HG03565 (cell line): ENCODE measurements around the gene CMPK2.
"Not testable (repeated sequence)": the region's sequence is repeated elsewhere in the genome, so short reads cannot be mapped to it uniquely, and the experiment has no call there.

ENCODE experiments used
- ATAC-seq: cut with Tn5 transposase; IDR thresholded peaks from one replicate; pipeline ENCODE4 v1.9.1; 2021; ENCODE audit warnings: mild to moderate bottlenecking, moderate library complexity; ENCODE audit not compliant: unreplicated experiment

The CMPK2 gene

DNA sequence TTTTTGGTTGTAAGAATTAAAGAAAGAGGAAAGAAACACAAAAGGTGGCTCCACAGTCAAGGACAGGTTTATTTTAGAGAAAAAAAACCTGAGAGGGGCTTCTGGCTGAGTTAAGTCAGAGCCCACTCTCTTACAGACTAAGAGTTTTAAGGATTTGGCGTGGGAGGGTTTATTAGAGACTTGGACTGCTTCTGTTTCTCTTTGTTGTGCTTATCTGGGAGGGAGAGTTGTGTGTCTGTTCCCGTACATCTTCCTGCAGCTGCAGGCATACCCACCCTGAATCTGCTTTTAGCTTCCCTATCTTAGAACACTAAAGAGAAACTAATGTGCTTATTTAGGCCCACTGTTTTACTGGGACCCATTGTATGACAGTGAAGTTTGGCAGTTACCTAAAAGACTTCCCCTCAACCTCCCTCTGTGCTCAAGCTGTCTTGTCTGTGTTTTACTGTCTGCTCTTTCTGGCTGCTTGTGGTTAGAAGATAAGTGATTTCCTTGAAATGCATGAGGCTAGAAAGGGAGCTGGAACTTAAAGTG is 14.6 kb upstream of the CMPK2 start:
- ATAC-seq: no peak

DNA sequence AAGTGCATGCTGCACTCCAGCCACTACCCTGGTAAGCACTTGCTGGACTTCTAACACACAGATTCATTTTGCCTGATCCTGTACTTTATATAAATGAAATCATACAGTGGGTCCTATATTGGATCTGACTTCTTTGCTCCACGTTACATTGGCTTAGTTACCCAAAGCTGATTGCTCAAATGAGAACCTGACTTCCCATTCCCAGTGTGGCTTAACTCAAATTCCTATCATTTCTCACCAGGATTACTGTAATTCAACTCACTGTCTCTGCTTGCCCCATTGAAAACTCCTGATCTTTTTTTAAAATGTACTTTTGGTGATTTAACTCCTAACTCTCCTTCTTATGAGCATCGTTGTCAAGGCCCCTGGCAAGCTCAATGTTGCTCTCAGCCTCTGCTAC is 13.3 kb upstream of the CMPK2 start:
- ATAC-seq: no peak

DNA sequence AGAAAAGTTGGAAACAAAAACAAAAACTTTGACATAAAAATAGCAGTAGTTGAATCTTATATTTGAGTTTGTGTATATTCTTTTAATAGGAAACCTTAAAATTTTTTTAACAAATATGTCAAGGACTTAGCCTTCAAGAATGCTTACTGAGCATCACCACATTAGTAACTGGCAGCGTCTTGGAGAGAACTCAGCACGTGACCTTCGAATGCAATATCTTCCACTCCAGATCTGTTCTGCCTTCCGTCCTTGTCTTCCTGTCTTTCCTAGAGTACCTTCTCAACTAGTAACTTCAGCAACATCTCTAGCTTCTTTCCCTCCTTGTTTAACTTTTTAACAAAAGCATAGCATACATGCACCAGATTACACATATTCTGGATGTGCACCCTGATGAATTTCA is 12.8 kb upstream of the CMPK2 start:
- no peak for ATAC-seq

DNA sequence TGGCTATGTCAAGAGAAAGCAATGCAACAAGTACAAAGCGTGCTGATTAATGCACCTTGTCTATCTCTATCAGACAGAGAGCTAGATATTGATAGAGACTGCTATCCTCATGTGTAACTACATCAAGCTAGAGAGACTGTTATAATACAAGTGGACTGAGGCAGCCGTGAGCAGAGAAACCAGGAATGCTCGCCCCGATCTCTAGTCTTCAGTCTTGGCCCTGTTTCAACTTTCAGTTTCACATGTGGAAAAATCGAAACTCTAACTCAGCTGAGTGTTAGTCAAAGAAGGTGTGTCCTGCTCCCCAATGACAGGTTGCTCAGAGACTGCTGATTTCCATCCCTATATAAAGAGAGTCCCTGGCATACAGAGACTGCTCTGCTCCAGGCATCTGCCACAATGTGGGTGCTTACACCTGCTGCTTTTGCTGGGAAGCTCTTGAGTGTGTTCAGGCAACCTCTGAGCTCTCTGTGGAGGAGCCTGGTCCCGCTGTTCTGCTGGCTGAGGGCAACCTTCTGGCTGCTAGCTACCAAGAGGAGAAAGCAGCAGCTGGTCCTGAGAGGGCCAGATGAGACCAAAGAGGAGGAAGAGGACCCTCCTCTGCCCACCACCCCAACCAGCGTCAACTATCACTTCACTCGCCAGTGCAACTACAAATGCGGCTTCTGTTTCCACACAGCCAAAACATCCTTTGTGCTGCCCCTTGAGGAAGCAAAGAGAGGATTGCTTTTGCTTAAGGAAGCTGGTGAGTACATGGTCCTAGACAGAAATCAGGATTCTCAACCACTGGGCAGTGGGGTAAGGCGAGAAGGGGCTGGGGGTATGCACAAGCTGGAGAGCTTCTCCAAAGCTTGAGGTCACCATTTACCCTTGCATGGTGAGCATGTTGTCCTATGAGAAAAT is 11.9 kb upstream of the CMPK2 start, which contains the start of gene RSAD2:
RSAD2 (plus strand) TSS at position 376 of the 903 bp plus-strand sequence; CDS start at position 400, 24 bp downstream.
- peak; percentile 69 for ATAC-seq

DNA sequence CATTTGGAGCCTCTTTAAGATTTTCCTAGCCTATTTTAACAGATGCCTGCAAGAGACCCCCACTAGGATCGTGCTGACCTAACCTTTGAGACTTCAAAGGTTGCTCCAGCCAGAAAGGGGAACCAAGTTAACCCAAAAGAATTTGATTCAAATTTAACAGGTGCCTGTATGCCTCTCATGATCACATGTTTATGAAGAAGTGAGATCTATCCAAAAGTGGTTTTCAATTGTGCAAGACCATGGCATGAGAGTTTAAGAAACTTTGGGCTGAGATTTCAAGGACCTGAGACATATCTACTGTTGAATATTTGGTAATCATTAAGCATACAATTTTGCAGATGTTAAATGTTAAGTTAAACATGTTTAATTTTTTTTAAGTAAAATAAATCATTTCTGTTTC is 10.6 kb upstream of the CMPK2 start:
- no peak for ATAC-seq

DNA sequence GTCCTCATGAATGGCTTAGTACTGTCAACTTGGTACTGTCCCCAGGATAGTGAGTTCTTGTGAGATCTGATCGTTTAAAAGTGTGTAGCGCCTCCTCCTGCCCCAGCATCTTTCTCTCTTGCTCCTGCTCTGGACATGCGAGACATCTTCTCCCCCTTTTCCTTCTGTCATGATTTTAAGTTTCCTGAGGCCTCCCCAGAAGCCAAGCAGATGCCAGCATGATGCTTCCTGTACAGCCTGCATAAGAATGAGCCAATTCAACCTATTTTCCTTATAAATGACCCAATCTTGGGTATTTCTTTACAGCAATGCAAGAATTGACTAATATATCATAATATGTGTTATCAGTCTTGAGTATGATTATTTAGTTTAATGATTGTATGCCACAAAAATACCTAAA is 8.3 kb upstream of the CMPK2 start:
- ATAC-seq: no peak

DNA sequence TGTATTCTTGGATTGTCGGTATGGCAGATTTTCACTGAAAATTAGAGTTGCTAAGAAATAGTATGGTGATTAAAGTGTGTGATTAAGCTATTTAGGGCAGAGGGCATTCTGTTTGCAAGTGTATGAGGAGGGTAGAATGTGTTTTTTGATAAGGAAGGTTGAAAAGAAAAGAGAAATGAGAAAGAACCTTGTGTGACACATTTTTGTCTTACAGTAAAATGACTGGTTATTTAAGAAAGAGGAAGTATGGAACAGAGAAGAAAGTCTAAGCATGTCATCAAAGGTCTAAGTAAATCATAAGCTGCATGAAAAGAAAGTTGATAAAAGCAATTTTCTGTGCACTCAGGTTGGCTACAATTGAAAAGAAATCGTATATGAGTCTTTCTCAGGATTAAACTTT is 6.7 kb upstream of the CMPK2 start:
- ATAC-seq: peak; percentile 62

DNA sequence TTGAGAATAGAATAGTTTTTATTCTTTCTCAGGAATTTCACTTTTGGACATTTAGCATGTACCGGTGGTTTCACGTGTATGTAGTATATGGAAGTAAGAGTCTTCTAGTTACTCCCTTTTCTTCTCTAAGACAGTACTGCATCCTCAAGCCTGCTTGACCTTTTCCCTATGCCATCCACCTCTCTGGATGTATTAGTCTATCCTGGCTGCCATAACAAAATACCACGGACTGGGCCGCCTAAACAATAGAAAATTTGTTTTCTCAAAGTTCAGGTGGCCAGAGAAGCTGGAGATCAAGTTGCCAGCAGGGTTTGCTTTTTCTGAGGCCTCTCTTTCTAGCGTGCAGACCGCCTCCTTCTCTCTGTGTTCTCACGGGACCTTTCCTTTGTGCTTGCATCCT is 1.3 kb upstream of the CMPK2 start:
- no peak for ATAC-seq

DNA sequence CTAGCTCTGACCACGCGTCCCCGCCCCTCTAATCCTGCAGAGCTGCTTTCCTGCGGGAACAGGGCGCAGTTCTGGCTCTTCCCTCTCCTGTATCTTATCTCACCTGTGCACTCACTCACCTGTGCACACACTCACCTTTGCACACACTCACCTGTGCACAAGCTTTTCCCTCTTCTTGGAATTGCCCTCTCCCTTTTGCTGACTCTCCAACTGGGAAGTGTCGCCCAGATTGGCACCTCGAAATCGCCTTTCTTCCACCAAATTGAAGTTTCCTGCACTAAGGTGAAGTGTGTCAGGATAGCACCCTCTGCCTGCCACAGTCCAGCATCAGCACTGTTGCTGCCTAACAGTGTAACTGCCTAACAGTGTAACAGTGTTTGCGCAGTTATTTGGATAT is 566 bp upstream of the CMPK2 start:
- peak; percentile 34 for ATAC-seq

DNA sequence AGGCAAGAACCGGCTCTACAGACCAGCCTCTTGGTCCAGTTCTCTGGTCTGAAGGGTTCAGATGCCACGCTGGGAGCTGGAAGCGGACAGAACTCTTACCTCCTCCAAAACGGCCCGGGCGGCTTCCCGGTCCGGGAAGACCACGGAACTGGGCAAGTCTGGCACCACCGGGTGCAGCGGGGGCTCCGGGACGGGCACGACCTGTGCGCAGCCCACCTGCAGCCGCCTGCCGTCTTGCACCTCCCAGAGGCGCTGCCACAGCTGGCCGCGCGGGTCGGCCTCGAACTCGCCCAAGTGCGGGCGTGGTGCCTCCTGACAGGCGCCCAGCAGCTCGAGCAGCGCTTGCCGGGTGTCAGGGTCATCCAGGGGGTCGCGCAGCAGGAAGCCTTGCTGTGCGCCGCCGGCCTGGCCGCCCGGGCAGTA is 773 bp downstream of the CMPK2 start:
- ATAC-seq: peak; percentile 13

DNA sequence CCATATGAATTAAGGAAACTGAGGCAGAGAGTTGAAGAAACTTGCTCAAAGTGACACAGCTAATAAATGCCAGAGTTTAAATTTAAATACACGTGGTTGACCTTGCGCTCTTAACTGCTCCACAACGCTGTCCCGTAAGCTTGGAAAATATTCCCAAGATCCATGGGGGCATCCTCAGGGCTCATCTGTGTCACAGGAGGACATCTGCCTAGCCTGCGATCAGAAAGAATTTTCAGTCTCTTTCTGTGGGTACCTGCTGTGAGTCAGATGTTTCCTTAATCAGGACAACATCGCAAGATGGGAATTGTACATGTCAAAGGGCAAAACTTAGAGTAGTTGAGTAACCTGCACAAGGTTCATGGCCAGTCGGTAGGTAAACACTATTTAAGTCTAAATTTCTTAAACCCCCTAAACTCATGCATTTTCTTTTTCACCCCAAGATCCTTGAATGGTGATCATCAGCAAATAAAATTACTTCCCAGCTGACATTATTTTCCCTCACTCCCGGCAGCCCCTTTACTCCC is 1.4 kb downstream of the CMPK2 start:
- ATAC-seq: no peak

DNA sequence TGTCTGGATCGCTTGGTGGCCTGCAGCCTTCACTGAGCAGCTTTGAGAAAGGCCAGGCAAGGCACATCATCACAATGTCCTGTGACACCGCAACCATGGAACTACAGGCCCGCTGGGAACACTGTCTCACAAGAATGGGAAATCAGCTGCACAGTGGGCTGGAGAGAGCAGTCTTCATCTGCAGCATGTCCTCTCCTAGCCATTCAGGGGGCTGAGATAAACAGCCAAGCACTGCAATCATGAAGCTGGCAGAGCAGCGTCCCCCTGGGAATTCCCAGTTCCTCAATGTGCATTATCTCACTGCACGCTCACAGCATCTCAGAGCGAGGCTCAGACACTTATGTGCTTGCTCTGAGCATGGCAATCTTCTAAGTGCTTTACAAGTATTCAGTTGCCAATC is 1.9 kb downstream of the CMPK2 start:
- ATAC-seq: no peak

DNA sequence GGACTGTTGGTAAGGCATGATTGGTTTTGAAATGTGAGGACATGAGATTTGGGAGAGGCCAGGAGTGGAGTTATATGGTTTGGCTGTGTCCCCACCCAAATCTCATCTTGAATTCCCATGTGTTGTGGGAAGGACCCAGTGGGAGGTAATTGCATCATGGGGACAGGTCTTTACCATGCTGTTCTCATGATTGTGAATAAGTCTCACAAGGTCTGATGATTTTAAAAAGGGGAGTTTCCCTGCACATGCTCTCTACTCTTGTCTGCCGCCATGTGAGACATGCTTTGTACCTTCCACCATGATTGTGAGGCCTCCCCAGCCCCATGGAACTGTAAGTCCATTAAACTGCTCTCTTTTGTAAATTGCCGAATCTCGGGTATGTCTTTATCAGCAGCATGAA is 5.4 kb downstream of the CMPK2 start:
- no peak for ATAC-seq

DNA sequence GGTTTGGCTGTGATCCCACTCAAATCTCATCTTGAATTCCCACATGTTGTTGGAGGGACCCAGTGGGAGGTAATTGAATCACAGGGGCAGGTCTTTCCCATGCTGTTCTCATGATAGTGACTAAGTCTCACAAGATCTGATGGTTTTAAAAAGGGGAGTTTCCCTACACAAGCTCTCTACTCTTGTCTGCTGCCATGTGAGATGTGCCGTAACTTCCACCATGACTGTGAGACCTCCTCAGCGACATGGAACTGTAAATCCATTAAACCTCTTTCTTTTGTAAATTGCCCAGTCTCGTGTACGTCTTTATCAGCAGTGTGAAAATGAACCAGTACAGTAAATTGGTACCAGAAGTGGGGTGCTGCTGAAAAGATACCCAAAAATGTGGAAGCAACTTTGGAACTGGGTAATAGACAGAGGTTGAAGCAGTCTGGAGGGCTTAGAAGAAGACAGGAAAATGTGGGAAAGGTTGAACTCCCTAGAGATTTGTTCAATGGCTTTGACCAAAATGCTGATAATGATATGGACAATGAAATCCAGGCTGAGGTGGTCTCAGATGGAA is 7.2 kb downstream of the CMPK2 start:
- ATAC-seq: not testable (repeated sequence)

DNA sequence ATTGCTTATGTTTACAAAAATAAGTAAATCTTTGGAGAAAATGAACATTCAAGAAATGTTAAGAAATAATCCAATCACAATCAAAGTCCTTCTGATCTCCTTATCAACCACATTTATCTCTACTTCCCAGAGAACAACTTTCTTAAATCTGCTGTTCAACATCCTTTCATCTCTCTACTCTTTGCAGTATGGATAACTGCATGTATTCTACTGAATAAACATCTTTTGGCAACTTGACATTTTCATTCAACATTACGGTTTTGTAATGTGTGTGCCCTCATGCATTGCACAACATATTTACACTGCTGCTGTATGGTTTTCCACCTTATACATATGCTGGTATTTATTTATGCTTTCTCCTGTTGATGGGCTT is 9.2 kb downstream of the CMPK2 start:
- ATAC-seq: no peak

DNA sequence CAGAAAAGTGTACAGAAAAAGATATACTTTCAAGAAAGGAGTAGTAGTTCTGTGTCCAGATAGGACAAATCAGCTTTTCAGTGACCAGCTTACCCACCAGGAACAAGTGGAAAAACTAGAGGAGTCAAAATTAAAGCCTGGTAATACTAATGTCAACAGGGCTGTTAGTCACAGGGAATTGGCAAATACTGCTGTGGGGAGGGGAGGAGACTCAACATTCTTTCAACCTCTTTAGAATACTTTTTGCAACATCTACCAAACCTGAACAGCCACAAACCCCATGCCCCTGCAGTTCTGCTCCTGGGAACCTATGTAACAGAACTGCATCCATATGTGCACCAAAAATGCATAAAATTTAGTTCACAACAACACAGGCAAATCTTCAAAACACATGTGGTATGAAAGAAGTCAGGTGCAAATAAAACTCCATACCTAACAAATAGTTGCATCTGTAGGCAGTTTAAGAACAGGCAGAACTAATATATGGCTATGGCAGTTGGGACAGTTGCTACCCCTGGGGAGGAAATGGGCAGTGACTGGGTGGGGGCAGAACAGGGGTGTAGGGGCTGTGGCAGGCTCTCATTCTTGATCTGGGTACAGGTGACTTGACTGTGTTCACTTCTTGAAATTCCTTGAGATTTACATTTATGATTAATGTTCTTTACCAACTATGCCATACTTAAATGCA is 9.7 kb downstream of the CMPK2 start:
- ATAC-seq: no peak

DNA sequence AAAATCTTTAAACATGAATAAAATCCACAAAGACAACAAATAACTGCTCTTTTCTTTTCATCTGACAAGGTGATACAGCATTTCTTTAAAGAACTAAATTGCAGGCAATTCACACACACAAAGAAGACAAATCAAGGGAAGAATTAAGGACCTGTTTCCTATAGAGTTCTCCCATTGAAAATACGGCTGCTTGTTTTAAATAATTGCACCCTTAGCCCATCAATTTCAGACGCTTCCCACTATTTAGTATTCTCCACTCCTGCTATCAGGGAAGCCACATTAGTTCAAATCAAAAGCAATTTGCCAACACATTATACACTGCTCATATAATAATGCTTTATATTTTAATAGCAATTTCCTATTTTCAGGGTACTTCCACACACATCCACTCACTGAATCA is 11.3 kb downstream of the CMPK2 start:
- ATAC-seq: no peak

DNA sequence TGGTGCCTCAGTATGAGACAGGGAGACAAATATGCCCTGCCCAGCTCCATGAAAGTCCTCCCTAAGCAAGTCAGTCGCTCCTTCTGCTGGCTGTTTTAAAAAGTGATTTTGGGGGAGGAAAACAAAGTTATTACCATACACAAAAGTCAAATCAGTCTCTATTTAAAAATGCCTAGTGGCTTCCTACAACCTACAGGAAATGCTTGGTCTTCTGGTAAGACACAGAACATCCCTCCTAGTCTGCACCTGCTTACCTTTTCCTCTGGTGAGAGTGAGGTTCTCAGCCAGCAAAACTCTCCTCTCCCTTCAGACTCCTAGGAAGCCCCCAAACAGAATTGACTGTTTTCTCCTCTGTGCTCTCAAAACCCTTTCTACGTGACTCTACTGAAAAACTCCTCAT is 13.5 kb downstream of the CMPK2 start:
- no peak for ATAC-seq

DNA sequence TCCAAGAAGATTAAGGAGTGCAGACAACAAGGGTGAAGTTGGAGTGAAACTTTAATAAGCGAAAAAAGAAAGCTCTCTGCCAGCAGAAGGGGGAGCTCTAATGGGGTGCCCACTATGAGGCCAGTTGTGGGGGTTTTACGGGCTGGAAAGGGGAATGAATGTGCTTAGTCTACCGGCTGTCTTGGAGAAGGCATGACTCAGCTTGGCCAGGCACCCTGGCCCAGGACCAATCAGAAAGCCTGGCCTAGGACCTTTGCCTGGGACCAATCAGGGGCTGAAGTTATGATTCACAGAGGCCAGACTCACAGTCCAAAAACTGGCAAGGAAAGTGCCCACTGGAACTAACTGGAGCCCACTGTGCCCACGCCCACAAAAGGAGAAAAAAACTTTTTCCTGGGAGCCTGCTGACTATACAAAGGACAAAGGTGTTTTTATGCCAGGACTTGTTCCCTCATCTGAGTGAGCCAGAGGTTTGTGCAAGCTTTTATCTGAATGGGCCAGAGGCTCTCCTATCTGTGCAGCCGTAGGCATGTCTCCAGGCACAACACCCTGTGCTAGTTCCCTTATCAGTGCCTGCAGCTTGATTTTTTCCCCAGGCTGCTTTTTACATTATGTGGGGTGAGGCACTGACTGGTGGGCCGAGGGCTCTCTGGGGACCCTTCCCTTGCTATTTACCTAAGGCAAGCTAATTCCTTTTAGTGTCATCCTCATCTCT is 18.6 kb downstream of the CMPK2 start:
- no peak for ATAC-seq

DNA sequence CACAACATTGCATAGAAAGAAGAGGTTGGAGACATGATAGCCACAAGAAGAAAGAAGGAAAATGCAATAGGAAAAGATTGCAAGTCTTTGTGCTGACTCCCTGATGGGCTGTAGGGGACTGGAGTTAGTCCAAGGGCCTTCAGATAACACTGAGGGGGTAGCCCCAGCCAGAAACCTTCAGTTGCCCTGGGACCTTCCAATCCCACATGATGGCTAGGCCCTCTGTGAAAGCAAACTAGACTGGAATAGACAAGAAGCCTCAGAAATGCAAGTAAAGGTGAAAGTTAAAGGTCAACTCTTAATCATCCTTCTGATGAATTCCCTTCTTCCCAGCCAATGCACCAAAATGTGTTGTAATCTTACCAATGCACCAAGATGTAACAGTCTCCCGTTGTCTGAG is 19.2 kb downstream of the CMPK2 start:
- no peak for ATAC-seq

DNA sequence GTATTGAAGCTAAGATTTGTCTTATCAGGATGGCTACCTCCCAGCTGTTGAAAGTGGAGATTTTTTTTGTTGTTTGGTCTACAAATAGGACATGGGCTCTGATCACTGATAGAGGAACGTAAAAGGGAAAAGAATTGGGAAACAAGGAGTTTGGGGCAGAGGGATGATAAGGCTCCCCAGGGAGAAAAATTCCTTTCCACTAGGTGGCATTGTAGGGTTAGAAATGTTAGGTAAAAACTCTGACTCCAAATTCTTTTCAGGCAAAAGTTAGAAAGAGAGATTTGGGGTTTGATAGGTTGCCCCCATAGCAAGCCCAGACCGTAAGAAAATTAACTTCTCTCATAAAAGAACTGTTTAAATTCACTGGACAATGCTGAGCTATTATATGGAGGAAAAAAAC is 19.8 kb downstream of the CMPK2 start:
- ATAC-seq: no peak
